Measurements from ENCODE around the gene PRKD2. TPM values are rescaled to one million over a fixed set of nuclear protein-coding genes. Genes with fewer than 3 reads are reported as not detected.

The PRKD2 gene
- total RNA-seq, 4 donors from 2014 or later: 28.8 to 54.2 (median 31.8) TPM

DNA sequence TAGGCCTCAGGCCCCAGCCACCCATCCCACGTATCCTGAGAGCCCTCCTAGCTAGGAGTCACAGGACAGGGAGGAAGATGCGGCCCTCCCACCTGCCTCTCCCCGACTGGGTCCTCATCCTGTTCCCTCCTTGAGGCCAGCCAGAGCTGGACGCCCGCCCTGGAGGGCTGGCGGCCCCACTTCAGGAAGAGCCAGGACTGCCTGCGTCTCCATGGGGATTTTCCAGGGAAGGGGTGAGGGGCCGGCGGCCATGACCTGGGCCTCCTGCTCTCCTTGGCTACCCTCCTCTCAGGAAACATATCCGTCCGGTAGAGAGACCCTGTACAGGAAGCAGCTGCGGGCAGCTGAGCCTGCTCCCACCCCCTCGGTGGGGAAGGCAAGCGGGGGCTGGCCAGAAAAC lies 11.3 kb upstream of the PRKD2 start:
- intact Hi-C loops (cut with DNase I): no loop called here
- no peak for DNase-seq

DNA sequence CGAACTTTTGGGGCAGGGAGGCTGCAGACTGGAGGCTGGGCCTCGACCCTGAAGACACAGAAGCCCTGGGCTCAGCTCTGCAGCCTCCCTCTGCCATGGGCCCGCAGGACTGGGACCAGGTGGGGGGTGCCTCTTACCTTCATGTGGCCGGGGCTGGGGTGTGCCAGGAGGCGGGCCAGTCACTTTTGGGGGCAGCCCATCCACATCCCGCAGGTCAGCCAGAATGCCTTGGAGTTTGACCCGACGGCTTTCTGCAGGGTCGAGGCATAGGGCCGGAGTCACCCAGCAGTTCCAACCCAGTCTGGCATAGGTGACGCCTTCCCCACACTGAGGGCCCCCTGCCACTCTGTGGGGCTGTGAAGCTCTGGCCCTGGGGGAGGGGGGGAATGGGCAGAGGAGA lies 10.8 kb upstream of the PRKD2 start:
- Histone ChIP-seq H3K9me3 (no peaks in the 10 kb centered on the region), H3K27ac (peak overlapping the region in 3 of 4 donors; percentile 11 to 77 (median 38)), H3K36me3 (peaks cover 67 to 100% (median 78%) of the 10 kb centered on the region in 3 donors), H3K4me1 (peaks cover 22 to 74% (median 27%) of the 10 kb centered on the region in 3 donors), H3K27me3 (no peaks in the 10 kb centered on the region), H3K4me3 (no peak overlapping the region)
- intact Hi-C loops (cut with DNase I): no loop called here
- TF ChIP-seq, protein P1, sequence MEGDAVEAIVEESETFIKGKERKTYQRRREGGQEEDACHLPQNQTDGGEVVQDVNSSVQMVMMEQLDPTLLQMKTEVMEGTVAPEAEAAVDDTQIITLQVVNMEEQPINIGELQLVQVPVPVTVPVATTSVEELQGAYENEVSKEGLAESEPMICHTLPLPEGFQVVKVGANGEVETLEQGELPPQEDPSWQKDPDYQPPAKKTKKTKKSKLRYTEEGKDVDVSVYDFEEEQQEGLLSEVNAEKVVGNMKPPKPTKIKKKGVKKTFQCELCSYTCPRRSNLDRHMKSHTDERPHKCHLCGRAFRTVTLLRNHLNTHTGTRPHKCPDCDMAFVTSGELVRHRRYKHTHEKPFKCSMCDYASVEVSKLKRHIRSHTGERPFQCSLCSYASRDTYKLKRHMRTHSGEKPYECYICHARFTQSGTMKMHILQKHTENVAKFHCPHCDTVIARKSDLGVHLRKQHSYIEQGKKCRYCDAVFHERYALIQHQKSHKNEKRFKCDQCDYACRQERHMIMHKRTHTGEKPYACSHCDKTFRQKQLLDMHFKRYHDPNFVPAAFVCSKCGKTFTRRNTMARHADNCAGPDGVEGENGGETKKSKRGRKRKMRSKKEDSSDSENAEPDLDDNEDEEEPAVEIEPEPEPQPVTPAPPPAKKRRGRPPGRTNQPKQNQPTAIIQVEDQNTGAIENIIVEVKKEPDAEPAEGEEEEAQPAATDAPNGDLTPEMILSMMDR (IDR thresholded peaks at IDR 0.05): no peak
- no peak for TF ChIP-seq POLR2A (IDR thresholded peaks at IDR 0.05)
- no peak for DNase-seq
- 83 to 90% methylated on average over 6 to 9 of the region's 11 CpGs for WGBS, 2 donors

More for the DNA sequence above, 11.3 kb upstream of the PRKD2 start:
- Histone ChIP-seq H3K4me3 (no peak overlapping the region), H3K9me3 (no peaks in the 10 kb centered on the region), H3K4me1 (peaks cover 26 to 74% (median 32%) of the 10 kb centered on the region in 3 donors), H3K27me3 (no peaks in the 10 kb centered on the region), H3K27ac (peak overlapping the region in 3 of 4 donors; percentile 11 to 77 (median 38)), H3K36me3 (peaks cover 67 to 100% (median 78%) of the 10 kb centered on the region in 3 donors)
- WGBS, 2 donors: 80% methylated on average over 1 of the region's 14 CpGs; no CpG with 5 or more reads in 1 of the 2 donors
- TF ChIP-seq POLR2A (IDR thresholded peaks at IDR 0.05): no peak
- TF ChIP-seq, protein P1 (IDR thresholded peaks at IDR 0.05): no peak

DNA sequence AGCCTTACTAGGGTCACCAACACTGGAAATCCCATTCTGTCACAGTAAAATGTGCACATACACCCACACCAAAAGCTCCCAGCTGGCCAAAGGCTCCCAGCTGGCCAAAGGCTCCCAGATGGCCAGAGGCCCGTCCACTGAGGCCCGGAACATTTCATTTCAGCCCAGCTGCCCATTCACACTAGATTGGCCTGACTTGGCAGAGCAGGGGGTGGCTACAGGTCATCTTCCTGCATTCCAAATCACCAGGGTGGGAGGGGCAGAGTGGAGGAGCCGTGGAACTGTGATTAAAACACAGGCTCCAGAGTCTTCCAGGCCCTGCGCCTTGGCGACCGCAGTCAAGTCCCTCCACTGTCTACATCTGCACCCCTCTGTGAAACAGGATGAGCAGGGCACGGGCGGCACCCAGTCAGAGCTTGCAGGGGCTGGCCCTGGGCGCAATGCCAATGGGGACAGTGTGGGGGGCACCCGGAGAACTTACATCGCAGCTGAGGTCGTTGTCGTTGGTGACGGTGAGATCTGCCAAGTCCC lies 10.1 kb upstream of the PRKD2 start:
- intact Hi-C loops (cut with DNase I): no loop called here
- Histone ChIP-seq H3K4me1 (peaks cover 15 to 73% (median 20%) of the 10 kb centered on the region in 3 donors), H3K9me3 (no peaks in the 10 kb centered on the region), H3K36me3 (peaks cover 72 to 100% (median 79%) of the 10 kb centered on the region in 3 donors), H3K4me3 (no peak overlapping the region), H3K27ac (peak overlapping the region in 1 of 4 donors; percentile 38), H3K27me3 (no peaks in the 10 kb centered on the region)
- TF ChIP-seq POLR2A (IDR thresholded peaks at IDR 0.05): no peak
- TF ChIP-seq, protein P1 (IDR thresholded peaks at IDR 0.05): no peak
- no peak for DNase-seq
- 56 to 70% methylated on average over 6 to 10 of the region's 14 CpGs for WGBS, 2 donors

DNA sequence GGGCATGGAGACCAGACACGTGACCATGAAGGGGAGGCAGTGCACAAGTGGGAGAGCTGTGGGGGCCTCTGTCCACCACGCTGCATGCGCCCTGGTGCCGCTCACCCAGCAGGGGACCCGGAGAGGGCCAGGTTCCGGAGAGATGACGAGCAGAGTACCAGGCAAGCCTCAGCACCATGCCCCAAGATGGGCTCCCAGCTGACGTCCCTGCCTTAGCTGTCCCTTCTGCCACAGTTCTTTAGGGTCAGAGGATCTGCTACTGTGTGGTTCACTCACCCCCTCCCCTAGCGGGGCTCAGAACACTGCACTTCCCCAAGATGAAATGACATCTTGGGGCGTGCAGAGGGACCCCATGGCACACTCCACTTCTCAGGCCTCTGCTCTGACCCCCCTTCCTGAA lies 9.6 kb upstream of the PRKD2 start:
- DNase-seq: no peak
- 86 to 89% methylated on average over 10 of the region's 10 CpGs for WGBS, 2 donors
- H3K4me1 ChIP-seq: peaks cover 10 to 70% (median 15%) of the 10 kb centered on the region in 3 donors
- peaks cover 77 to 100% (median 84%) of the 10 kb centered on the region in 3 donors for H3K36me3 ChIP-seq
- intact Hi-C loops (cut with DNase I): no loop called here
- peak overlapping the region in 1 of 4 donors; percentile 38 for H3K27ac ChIP-seq
- no peak overlapping the region for H3K4me3 ChIP-seq
- H3K9me3 ChIP-seq: no peaks in the 10 kb centered on the region
- no peaks in the 10 kb centered on the region for H3K27me3 ChIP-seq
- TF ChIP-seq POLR2A (IDR thresholded peaks at IDR 0.05): no peak
- TF ChIP-seq, protein P1 (IDR thresholded peaks at IDR 0.05): no peak

DNA sequence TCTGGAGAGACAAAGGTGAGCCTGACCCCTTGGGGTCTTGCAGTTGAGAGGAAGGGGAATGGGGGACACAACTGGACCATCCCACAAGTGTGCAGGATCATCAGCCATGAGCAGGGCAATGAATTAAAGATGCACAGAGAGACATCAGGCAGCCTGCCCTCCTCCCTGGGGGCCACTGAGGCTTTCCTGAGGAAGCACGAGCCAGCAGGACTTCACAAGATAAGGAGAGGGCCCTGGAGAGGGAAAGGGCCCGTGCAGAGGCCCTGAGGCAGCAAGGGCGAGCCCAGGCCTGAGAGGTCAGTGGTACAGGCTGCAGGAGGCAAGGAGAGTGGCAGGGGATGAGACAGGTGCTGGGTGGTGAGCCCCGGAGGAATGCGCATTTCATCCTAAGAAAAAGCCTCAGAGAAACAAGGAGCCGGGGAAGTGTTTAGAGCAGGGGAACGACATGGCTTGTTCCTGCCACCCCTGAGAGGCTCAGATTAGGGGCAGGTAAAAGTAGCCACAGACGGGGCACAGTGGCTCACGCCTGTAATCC lies 9.0 kb upstream of the PRKD2 start:
- 78 to 81% methylated on average over 9 of the region's 9 CpGs for WGBS, 2 donors
- Histone ChIP-seq H3K4me3 (no peak overlapping the region), H3K27ac (no peak overlapping the region), H3K9me3 (no peaks in the 10 kb centered on the region), H3K4me1 (peaks cover 6 to 63% (median 9%) of the 10 kb centered on the region in 3 donors), H3K36me3 (peaks cover 84 to 100% (median 88%) of the 10 kb centered on the region in 3 donors), H3K27me3 (no peaks in the 10 kb centered on the region)
- TF ChIP-seq, protein P1 (IDR thresholded peaks at IDR 0.05): no peak
- TF ChIP-seq POLR2A (IDR thresholded peaks at IDR 0.05): no peak
- DNase-seq: no peak
- intact Hi-C loops (cut with DNase I): no loop called here

All from esophagus squamous epithelium (tissue), 5 donors.